AG09319 (cell line): ENCODE measurements around the gene VSX1.

Experiments
- DNase-seq: peaks from one replicate; pipeline ENCODE4 v3.0.0-alpha.2; 2010; ENCODE audit warnings: low read depth; ENCODE audit errors: extremely low read depth
- CTCF ChIP-seq: IDR thresholded peaks from 2 replicates; pipeline ENCODE4 v1.5.1; 2011; ENCODE audit warnings: low read depth, mild to moderate bottlenecking, inconsistent platforms, low read length, moderate library complexity

Gene VSX1

DNA sequence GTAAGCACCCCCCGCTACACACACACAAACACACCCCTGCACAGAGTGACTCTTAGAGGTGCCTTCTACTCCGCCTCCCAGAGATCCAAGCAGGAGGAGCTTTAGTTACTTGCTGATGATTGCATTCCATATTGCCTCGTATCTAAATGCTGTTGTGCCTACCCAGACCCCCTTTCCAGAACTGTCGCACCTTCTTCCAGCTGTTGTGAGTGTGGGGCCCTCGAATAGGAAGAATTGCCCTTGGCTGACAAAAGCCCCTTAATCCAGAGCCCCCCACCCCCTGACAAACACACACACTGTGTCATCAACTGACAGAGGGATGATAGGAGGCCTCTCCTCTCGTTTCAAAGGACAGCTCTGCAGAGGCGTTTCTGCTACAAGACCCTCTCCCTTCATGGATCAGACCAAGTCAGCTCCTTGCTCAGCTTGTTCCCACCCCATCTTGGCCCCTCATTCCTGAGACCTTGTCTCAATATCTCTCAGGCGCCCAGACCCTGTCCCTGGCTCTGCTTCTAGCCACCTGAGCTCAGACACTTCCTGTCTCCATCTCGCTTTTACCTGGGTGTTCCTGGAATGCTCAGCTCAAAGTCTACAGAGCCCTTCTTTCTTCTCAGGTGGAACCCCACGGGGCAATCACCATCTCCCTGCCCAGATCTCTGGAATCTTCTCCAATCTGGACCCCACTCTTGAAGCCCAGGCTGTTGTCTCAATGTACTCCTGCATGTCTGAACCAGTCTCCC, 4.0 kb upstream of the VSX1 start:
- no peak for TF ChIP-seq CTCF

DNA sequence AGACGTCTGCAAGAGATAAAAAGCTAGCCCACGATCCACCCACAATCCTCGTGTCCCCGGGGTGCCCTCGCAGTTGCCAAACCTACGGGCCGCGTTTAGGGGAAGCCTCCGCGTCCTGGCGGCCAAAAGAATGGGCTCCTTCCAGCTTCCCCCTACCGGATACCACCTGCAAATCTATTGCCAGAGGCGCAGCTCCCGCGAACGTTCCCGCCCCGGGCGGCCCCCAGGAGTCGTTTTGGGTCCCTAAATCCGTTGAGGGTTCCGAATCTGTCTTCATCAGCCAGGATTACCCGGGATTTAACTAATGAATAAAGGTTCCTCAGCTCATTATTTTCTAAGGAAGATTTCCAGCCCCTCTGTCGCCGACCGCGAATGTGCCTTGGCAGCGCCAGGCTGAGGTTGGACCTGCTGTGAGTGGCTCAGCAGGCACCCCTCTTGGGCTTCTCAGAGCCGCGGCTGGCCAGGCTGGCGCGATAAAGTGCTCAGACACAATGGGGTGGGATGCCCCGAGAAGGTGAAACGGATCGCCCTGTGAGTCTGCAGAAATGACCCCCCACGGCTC, 2.8 kb upstream of the VSX1 start:
- no peak for TF ChIP-seq CTCF
- DNase-seq: no peak

More for the DNA sequence above, 4.0 kb upstream of the VSX1 start:
- DNase-seq: no peak

- no peak for DNase-seq
- TF ChIP-seq CTCF: no peak
These were observed 2.1 kb upstream of the VSX1 start for GRCh38 chr20:25083773-25084625.

- TF ChIP-seq CTCF: no peak
- no peak for DNase-seq
These were observed 1.3 kb upstream of the VSX1 start for GRCh38 chr20:25083141-25083772.

DNA sequence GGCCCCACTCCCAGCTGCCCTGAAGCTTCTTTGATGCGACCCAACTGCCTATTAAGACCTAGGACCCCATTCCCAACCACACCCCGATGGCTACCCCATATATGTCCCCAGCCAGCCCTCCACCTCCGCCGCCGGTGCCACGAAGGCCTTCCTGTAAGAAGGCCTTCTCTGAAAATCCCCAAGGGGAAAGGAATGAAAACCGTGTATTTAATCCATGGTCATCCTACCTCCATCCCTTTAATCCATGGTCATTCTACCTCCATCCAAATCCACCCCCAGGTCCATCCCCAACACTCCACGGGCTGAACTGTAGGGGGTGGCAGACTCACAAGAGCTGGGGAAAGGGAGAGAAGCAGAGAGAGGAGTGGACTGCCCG, 545 bp upstream of the VSX1 start:
- DNase-seq: no peak
- TF ChIP-seq CTCF: no peak

GRCh38 chr20:25081065-25081729, 744 bp downstream of the VSX1 start:
- TF ChIP-seq CTCF: no peak
- no peak for DNase-seq
